Stimulated activated naive CD4-positive, alpha-beta T cell (primary cell): ENCODE measurements around the gene C10orf71.

ENCODE experiments used
- DNase-seq, 6 experiments: peaks; one replicate each; lab custom pipeline; 2025; lab: John Stamatoyannopoulos, UW

C10orf71 gene

GRCh38 chr10:49313501-49314070 lies 14.6 kb downstream of the C10orf71 start:
- DNase-seq: no peak

GRCh38 chr10:49314806-49315205 lies 15.8 kb downstream of the C10orf71 start:
- no peak for DNase-seq

- no peak for DNase-seq
These were observed 19.1 kb downstream of the C10orf71 start for GRCh38 chr10:49318028-49318427.

- no peak for DNase-seq
These were observed 19.8 kb downstream of the C10orf71 start for GRCh38 chr10:49318755-49319154.

GRCh38 chr10:49319206-49319605 lies 20.2 kb downstream of the C10orf71 start:
- DNase-seq: no peak

GRCh38 chr10:49320191-49320590 lies 21.2 kb downstream of the C10orf71 start:
- DNase-seq: no peak

- no peak for DNase-seq
These were observed 22.1 kb downstream of the C10orf71 start for GRCh38 chr10:49321021-49321420.

- no peak for DNase-seq
These were observed 23.6 kb downstream of the C10orf71 start for GRCh38 chr10:49322371-49323170.

- no peak for DNase-seq
These were observed 24.4 kb downstream of the C10orf71 start for GRCh38 chr10:49323171-49323895.

- DNase-seq: no peak
These were observed 24.9 kb downstream of the C10orf71 start for GRCh38 chr10:49323896-49324270.

- no peak for DNase-seq
These were observed 25.7 kb downstream of the C10orf71 start for GRCh38 chr10:49324711-49325110.

- DNase-seq: no peak
These were observed 26.4 kb downstream of the C10orf71 start for GRCh38 chr10:49325131-49325915.

GRCh38 chr10:49325916-49326783 lies 27.2 kb downstream of the C10orf71 start:
- no peak for DNase-seq

GRCh38 chr10:49327036-49327813 lies 28.3 kb downstream of the C10orf71 start:
- DNase-seq: no peak

- DNase-seq: no peak
These were observed 29.6 kb downstream of the C10orf71 start for GRCh38 chr10:49328401-49329145.

- DNase-seq: no peak
These were observed 30.2 kb downstream of the C10orf71 start for GRCh38 chr10:49329146-49329505.

GRCh38 chr10:49330127-49330665 lies 31.2 kb downstream of the C10orf71 start:
- DNase-seq: no peak

GRCh38 chr10:49331431-49331830 lies 32.5 kb downstream of the C10orf71 start:
- no peak for DNase-seq

- no peak for DNase-seq
These were observed 33.4 kb downstream of the C10orf71 start for GRCh38 chr10:49332333-49332732.

GRCh38 chr10:49332768-49333167 lies 33.8 kb downstream of the C10orf71 start:
- no peak for DNase-seq
